GM19239 (cell line): Measurements from ENCODE around the gene FYN.

Source experiments
- DNase-seq: peaks from one replicate; pipeline ENCODE4 v3.0.0; 2011; ENCODE audit warnings: low spot score; ENCODE audit not compliant: insufficient read length
- FAIRE-seq: peaks from 2 replicates; lab custom pipeline; 2011; peaks lifted over from hg19 to GRCh38; lab: Jason Lieb, UNC

Gene FYN

DNA sequence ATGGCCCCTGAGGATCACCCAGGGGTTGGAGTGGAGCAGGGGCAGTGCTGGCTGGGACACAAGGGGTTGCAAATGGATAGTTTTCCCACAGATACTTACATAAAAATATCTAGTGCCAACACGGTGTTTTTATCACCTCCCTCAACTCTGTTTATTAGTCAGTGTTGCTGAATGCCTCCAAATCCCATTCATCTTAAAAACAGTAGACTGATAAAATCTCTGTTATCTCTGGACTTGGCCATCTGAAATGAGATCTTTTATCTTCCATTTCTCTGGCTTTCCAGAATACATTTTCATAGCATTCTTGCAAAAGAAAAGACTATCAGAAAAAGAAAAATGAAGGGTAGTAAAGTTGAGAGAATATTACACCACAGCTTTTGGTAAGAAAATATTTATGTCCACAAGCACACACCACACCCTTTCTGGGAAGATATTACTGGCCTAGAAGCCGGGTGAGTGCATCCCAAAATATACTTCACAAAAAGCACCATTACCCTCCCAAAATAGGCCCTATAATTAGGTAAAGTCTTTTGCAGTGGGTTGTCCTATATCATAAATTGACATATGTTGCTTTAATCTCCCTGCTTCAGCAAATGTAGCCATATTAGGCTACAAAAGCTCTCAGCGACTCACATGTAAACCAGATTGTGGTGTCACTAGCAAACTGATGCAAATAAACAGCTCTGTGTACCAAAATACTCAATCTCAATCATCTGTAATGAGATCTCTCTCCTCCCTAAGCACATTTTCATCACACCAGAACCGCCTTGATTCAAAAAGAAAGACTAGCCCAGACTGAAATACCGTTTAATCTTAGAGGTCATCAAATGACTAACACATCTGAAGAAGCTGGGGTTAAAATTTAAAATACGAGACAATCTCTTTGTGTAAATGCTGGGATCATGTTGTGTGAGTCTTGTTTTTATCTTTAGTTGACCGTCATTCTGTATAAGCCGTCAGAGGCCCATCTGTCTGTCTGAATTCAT, 96.7 kb downstream of the FYN start:
- FAIRE-seq: no peak
- no peak for DNase-seq

DNA sequence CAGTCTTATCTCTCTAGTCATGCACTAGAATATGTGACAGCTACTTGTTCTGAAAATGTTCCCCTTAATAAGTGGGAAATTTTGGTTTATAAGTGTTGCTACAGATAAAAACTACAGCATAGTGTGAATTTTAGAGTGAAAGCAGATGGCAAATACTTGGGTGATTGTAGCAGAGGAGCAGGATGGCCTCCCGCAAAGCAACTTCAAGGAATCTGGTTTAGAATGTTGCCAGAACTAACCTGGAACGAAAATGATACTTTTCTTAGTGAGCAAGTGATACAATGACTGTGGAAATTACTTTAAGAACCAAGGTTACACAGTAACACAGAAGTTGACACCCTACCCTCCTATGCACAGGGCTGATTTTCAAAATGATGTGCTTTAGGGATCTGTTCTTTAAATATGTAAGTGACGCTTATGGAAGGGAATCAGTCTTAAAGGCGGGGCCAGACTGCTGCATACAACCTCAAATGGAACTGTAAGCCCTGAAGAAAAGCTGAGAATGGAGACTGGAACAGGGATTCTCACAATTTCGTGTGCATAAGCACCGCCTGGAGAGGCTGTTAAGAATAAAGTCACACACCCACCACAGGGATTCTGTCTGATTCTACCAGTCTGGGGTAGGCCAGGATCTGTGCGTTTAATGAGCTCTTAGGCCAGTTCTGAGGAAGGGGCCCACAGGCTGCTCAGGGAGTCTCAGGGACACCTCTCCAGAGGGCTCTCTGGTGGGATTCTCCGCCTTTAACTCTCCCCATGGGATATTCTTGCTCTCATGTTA, 97.9 kb downstream of the FYN start:
- FAIRE-seq (no peak), DNase-seq (no peak)

GRCh38 chr6:111774346-111774703, 98.9 kb downstream of the FYN start:
- FAIRE-seq: no peak
- no peak for DNase-seq

DNA sequence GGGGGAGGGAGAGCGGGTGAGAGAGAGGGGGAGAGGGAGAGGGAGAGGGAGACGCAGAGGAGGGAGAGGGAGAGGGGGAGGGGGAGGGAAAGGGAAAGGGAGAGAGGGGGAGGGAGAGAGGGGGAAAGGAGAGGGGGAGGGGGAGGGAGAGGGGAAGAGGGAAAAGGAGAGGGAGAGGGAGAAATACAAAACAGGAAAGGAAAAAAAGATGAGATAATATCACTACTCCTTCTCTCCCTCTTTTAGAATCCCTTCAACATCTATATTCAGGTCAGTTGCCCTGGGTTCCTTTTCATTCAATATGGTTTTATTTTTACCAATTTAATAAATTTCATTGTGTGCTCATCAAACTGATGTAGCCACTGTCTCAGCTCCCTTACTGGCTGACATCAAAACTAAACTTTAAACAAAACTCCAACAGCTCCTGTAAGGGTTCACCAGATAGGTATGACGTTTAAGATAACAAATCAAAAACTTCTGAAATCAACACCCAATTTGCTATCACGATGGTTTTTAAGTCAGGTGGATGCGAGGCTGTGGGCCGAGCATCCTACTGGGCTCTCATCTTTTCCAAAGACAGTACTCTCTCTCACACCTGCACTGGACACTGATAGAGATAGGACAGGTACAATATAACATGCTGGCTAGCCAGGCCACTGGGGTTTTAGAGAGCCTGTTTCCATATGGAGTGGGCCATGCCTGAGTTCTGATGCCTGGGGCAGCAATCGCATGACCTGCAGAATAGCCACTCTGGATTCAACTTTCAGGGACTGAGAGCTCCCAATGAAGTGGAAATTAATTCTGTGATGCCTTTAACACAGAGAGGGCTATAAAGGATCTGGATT, 99.5 kb downstream of the FYN start:
- FAIRE-seq: no peak
- DNase-seq: no peak

GRCh38 chr6:111772381-111772780, 100.9 kb downstream of the FYN start:
- FAIRE-seq: no peak
- DNase-seq: no peak

DNA sequence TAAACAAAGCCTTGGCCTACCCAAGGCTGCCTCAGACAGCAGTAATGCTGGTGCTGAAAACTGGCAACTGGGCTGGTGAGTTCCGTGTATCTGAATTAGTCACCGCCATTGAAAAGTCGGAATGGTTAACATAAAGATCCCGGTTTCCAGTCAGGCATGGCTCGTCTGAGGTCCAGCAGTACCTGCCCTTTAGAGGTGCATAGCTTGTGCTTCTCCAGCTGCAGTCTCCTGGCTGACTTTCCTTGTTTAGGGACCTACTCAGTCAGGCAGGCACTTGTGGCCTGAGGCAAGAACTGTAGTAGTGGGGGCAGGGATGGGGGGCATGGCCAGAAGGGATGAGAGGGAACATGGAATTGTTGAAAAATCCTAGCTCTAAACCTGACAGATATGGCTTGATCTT, 101.6 kb downstream of the FYN start:
- DNase-seq (no peak), FAIRE-seq (no peak)

DNA sequence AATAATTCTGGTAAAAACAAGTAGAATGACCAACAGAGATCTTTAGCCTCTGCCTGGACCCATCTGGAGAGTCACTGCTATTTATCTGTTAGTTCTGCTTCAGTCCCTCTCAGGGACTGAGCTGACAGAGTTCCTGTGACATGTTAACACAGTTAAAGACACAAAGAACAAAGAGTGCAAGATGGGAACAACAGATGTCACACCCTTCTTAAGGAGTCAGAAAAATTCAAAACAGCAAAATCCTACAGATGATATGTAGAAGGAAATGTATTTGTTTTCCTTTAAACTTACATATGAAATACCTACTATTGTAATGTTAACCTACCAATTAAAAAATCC, 102.2 kb downstream of the FYN start:
- no peak for DNase-seq
- FAIRE-seq: no peak

DNA sequence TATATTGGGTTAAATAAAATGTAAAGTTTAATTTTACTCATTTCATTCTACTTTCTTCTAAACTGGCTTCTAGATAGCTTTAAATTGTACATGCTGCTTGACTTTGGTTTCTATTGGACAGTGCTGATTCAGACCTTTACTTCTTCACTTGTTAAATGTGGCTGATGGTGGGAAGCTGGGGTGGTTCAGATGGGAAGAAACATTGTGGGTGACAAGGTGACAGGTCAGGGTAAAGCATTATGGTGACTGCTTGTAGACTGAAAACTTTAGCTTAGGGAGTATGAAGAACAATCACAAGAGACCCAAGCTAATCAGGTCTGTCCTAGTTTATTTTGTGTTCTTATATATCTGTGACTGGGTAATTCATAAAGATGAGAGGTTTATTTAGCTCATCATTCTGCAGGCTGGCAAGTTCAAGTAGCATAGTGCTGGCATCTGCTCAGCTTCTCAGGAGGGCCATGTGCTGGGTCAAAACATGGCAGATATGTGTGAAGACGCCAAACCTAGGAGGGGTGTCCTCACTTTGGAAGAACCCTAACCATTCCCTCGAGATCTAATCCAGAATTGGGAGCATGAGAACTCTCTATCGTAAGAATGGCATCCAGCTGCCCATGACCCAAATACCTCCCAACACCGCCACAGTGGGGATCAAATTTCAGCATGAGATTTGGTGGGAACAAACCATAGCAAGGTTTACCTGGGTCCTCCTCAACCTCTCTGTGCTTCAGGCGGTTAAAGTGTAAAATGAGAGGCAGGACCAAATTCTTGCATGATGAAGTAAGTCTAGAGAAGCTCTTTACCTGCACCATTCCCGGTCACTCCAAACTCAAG, 102.8 kb downstream of the FYN start:
- DNase-seq: no peak

GRCh38 chr6:111769365-111770152, 103.7 kb downstream of the FYN start:
- FAIRE-seq: no peak
- DNase-seq: no peak

More for the DNA sequence above, 102.8 kb downstream of the FYN start:
- no peak for FAIRE-seq

DNA sequence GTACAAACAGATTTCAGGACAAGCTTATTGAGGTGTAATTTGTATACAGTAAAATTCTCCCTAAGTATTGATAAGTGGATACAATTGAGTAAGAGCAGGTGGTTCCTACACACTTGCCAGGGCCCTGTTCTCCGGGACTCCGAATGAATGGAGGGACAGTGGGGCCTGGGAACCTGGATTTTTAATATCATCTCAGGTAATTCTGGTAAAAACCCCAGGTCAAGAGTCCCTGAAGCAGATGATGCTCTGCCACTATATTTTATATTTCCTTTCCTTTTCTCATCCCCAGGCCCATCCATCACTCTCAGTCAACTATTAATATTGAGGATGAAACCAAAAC, 104.9 kb downstream of the FYN start:
- FAIRE-seq (no peak), DNase-seq (no peak)

GRCh38 chr6:111767752-111768430, 105.4 kb downstream of the FYN start:
- DNase-seq: no peak

GRCh38 chr6:111766201-111766857, 106.9 kb downstream of the FYN start:
- no peak for FAIRE-seq

More at GRCh38 chr6:111767752-111768430, 105.4 kb downstream of the FYN start:
- no peak for FAIRE-seq

GRCh38 chr6:111765763-111766162, 107.5 kb downstream of the FYN start:
- DNase-seq (no peak), FAIRE-seq (no peak)

More at GRCh38 chr6:111766201-111766857, 106.9 kb downstream of the FYN start:
- no peak for DNase-seq

- FAIRE-seq: peak; percentile 56
Measured at GRCh38 chr6:111764238-111765175, 108.7 kb downstream of the FYN start.

DNA sequence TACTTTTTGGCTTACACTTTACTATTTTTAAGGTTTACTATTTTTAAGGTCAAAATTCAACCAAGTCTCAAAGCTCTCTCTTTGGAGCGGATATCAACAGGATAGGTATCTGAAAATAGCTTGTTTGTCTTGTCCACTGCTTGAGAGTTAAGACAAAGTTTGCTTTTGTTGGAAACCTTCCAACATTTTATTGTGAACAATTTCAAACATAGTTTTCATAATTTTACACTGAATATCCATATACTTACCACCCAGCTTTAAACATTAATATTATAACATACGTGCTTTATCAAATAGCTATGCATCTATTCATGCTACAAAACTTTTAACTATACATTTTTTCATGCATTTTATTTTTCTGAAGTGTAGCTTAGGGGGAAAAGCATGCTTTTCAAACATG, 109.9 kb downstream of the FYN start:
- no peak for DNase-seq

More at GRCh38 chr6:111764238-111765175, 108.7 kb downstream of the FYN start:
- DNase-seq: peak; percentile 28

DNA sequence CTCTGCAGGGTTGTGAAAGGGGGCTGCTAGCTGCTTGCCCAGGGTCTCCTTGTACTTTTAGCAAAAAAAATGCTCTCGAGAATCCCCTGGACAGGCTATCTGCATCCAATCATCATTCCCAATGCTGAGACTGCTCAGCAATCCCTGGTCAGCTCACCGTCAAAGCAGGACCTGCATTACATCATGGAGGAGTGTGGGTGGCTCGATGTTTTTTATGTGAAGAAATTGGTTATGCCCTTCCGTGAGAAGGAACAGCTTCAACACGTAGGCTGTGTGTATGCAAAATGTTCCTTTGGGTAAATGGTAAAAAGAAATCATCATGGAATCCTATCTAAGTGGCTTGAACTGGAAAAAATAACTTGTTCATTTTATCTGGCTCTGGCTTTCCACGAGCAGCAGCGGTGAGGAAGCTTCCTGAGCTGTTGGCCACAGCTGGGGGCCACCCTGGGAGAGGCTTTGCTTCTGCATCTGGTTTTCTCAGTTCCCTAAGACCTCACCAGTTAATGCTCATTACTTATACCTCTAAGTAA, 111.4 kb downstream of the FYN start:
- FAIRE-seq: no peak
- DNase-seq: no peak

More for the DNA sequence above, 109.9 kb downstream of the FYN start:
- no peak for FAIRE-seq
